Fibroblast of skin of right biceps (primary cell): ENCODE results near the gene ATP1A2.
"Not testable (repeated sequence)": the region's sequence is repeated elsewhere in the genome, so short reads cannot be mapped to it uniquely, and the experiment has no call there.

Experiments used
- DNase-seq: peaks from one replicate; pipeline ENCODE4 v3.0.0-alpha.2; 2013

The ATP1A2 gene

GRCh38 chr1:160101717-160102522 lies 13.6 kb upstream of the ATP1A2 start:
- DNase-seq: no peak

- DNase-seq: no peak
Measured at GRCh38 chr1:160103658-160104408, 11.7 kb upstream of the ATP1A2 start.

GRCh38 chr1:160104486-160104885 lies 11.1 kb upstream of the ATP1A2 start:
- DNase-seq: no peak

- DNase-seq: no peak
Measured at GRCh38 chr1:160105155-160105554, 10.4 kb upstream of the ATP1A2 start.

GRCh38 chr1:160107512-160107911 lies 8.0 kb upstream of the ATP1A2 start:
- no peak for DNase-seq

GRCh38 chr1:160108888-160109662 lies 6.5 kb upstream of the ATP1A2 start:
- DNase-seq: peak; percentile 60

- DNase-seq: no peak
Measured at GRCh38 chr1:160109686-160110085, 5.9 kb upstream of the ATP1A2 start.

GRCh38 chr1:160111462-160111861 lies 4.1 kb upstream of the ATP1A2 start:
- DNase-seq: not testable (repeated sequence)

- DNase-seq: no peak
Measured at GRCh38 chr1:160112357-160112756, 3.2 kb upstream of the ATP1A2 start.

GRCh38 chr1:160113407-160113806 lies 2.2 kb upstream of the ATP1A2 start:
- no peak for DNase-seq

- no peak for DNase-seq
Measured at GRCh38 chr1:160114085-160114484, 1.5 kb upstream of the ATP1A2 start.

- DNase-seq: peak; percentile 49
Measured at GRCh38 chr1:160116283-160117147, 956 bp downstream of the ATP1A2 start.

- no peak for DNase-seq
Measured at GRCh38 chr1:160117300-160117699, 1.7 kb downstream of the ATP1A2 start.

GRCh38 chr1:160117709-160118183 lies 2.2 kb downstream of the ATP1A2 start:
- DNase-seq: peak; percentile 36

- DNase-seq: no peak
Measured at GRCh38 chr1:160118928-160119327, 3.4 kb downstream of the ATP1A2 start.

GRCh38 chr1:160120797-160121196 lies 5.2 kb downstream of the ATP1A2 start:
- DNase-seq: no peak

- DNase-seq: no peak
Measured at GRCh38 chr1:160121388-160121787, 5.8 kb downstream of the ATP1A2 start.

- DNase-seq: no peak
Measured at GRCh38 chr1:160122978-160123495, 7.5 kb downstream of the ATP1A2 start.

GRCh38 chr1:160123726-160124125 lies 8.2 kb downstream of the ATP1A2 start:
- DNase-seq: no peak

GRCh38 chr1:160124705-160125478 lies 9.3 kb downstream of the ATP1A2 start:
- peak; percentile 79 for DNase-seq

- DNase-seq: peak; percentile 33
Measured at GRCh38 chr1:160125746-160126145, 10.2 kb downstream of the ATP1A2 start.
